Measurements from ENCODE around the gene MRPS34.

The MRPS34 gene

GRCh38 chr16:1724491-1724890 is 48.4 kb downstream of the MRPS34 start:
- no peak for DNase-seq

- peak; percentile 26 for DNase-seq
Measured at GRCh38 chr16:1723450-1724147, 49.3 kb downstream of the MRPS34 start.

All from central memory CD4-positive, alpha-beta T cell (primary cell).